Endothelial cell of umbilical vein (primary cell): ENCODE data around the gene C1QL4. TPM values are rescaled to one million over a fixed set of nuclear protein-coding genes. Genes with fewer than 3 reads are reported as not detected.
"Not testable (repeated sequence)": the region's sequence is repeated elsewhere in the genome, so short reads cannot be mapped to it uniquely, and the experiment has no call there.

Experiments
- BruUV-seq: library from RNA; stranded (reverse); fragments of 400-500 nt; replicated peaks from 2 replicates; lab custom pipeline; 2021; lab: Mats Ljungman, UMichigan
- CTCF ChIA-PET: fragments of 300-600, 350-600 bp; sonication (Branson Sonifier 250); formaldehyde crosslinking; loops from one replicate; lab custom pipeline; 2021; ENCODE audit warnings: antibody characterized with exemption, inconsistent platforms; lab: Charles Lee
- POLR2A ChIA-PET: fragments of 300-600, 350-600 bp; sonication (Branson Sonifier 250); formaldehyde crosslinking; loops from one replicate; lab custom pipeline; 2021; ENCODE audit warnings: antibody characterized with exemption, inconsistent platforms; lab: Charles Lee
- DNase-seq: peaks from one replicate; pipeline ENCODE4 v3.0.0-alpha.2; 2011; ENCODE audit warnings: low read depth, low spot score
- FAIRE-seq: peaks from 2 replicates; lab custom pipeline; 2011; peaks lifted over from hg19 to GRCh38; lab: Jason Lieb, UNC
- H2AFZ ChIP-seq: 2 replicates; pipeline ENCODE4 v1.6.0; 2012; ENCODE audit warnings: low read depth, low read length, control low read depth, inconsistent platforms
- H3K27ac ChIP-seq: 2 replicates; pipeline ENCODE4 v1.5.1; 2011; ENCODE audit warnings: low read depth, mild to moderate bottlenecking, control low read depth, low read length, moderate library complexity; ENCODE audit not compliant: insufficient read depth
- H3K27me3 ChIP-seq, 2 experiments: 2 replicates each; pipeline versions ENCODE4 v1.6.0 to v1.6.1; 2011; ENCODE audit warnings: low read length in 2 of 2, mixed read lengths in 1 of 2; ENCODE audit not compliant: control insufficient read depth in 2 of 2, insufficient read depth in 2 of 2
- H3K36me3 ChIP-seq, 2 experiments: 2 replicates in 1 of 2; 3 replicates in 1 of 2; pipeline ENCODE4 v1.5.1; 2011; ENCODE audit warnings: low read length in 2 of 2, mild to moderate bottlenecking in 1 of 2, moderate library complexity in 1 of 2; ENCODE audit not compliant: control insufficient read depth in 2 of 2, insufficient read depth in 2 of 2; ENCODE audit errors: extremely low read depth in 1 of 2
- H3K4me1 ChIP-seq: 3 replicates; pipeline ENCODE4 v1.5.1; 2011; ENCODE audit warnings: mild to moderate bottlenecking, low read length; ENCODE audit not compliant: control insufficient read depth, insufficient read depth; ENCODE audit errors: extremely low read depth
- H3K4me2 ChIP-seq: 2 replicates; pipeline ENCODE4 v1.6.1; 2011; ENCODE audit warnings: low read length, control low read depth, mixed read lengths; ENCODE audit not compliant: insufficient read depth
- H3K4me3 ChIP-seq, 3 experiments: fragments of 200-600 bp in 1 of 3; sonication (generic), shearing (Covaris generic) in 1 of 3; replicated peaks in 1 of 3; 2 replicates each; pipeline ENCODE4 v1.5.1; 2011 to 2016; ENCODE audit warnings: control low read depth in 3 of 3, low read length in 3 of 3, mild to moderate bottlenecking in 2 of 3, inconsistent platforms in 1 of 3, low read depth in 1 of 3, moderate library complexity in 1 of 3; ENCODE audit not compliant: insufficient read depth in 1 of 3
- H3K79me2 ChIP-seq: 2 replicates; pipeline ENCODE4 v1.6.0; 2012; ENCODE audit warnings: low read length, inconsistent platforms; ENCODE audit not compliant: control insufficient read depth, insufficient read depth
- H3K9ac ChIP-seq: replicated peaks from 2 replicates; pipeline ENCODE3; 2011; ENCODE audit warnings: low read length, control low read depth; ENCODE audit not compliant: insufficient read depth; ENCODE audit errors: extremely low read depth
- H3K9me1 ChIP-seq: replicated peaks from 3 replicates; pipeline ENCODE4 v1.6.0; 2011; ENCODE audit warnings: mild to moderate bottlenecking, low read length; ENCODE audit not compliant: control insufficient read depth, insufficient read depth; ENCODE audit errors: extremely low read depth
- H3K9me3 ChIP-seq: replicated peaks from 2 replicates; pipeline ENCODE4 v1.5.1; 2012; ENCODE audit warnings: low read length, inconsistent platforms; ENCODE audit not compliant: control insufficient read depth, insufficient read depth
- H4K20me1 ChIP-seq: replicated peaks from 2 replicates; pipeline ENCODE3; 2011; ENCODE audit warnings: mild to moderate bottlenecking, low read length; ENCODE audit not compliant: control insufficient read depth, insufficient read depth; ENCODE audit errors: extremely low read depth
- JUN ChIP-seq: IDR thresholded peaks from 2 replicates; pipeline ENCODE4 v1.6.1; 2011; ENCODE audit warnings: borderline replicate concordance, low read depth; ENCODE audit not compliant: insufficient read length, insufficient read depth
- MYC ChIP-seq: IDR thresholded peaks from one replicate; pipeline ENCODE4 v1.6.1; 2011; ENCODE audit warnings: mild to moderate bottlenecking, low read depth, low read length
- POLR2A ChIP-seq: IDR thresholded peaks from 2 replicates; pipeline ENCODE4 v1.6.1; 2012; ENCODE audit warnings: low read depth, mild to moderate bottlenecking, control low read depth, low read length
- POLR2AphosphoS5 ChIP-seq: IDR thresholded peaks from 2 replicates; pipeline ENCODE4 v1.6.1; 2012; ENCODE audit warnings: low read depth, mild to moderate bottlenecking, control low read depth, low read length, moderate library complexity; ENCODE audit not compliant: insufficient read depth
- dilution Hi-C: fragments of 300-500 bp; cut with MboI; formaldehyde crosslinking; loops from one replicate; pipeline ENCODE4 v1.15.0; 2019; ENCODE audit warnings: low sequenced_read_pairs; ENCODE audit not compliant: extremely low pct_ligation_motif_present
- intact Hi-C: fragments of 100-400 bp; cut with micrococcal nuclease; formaldehyde crosslinking; loops from one replicate; pipeline ENCODE4 v1.10.0; 2022
- polyA plus RNA-seq, 4 experiments: library from polyadenylated mRNA; depleted of rRNA in 3 of 4; stranded (reverse) in 3 of 4; unstranded in 1 of 4; fragments of >200 nt; gene quantifications; 2 replicates each; pipeline versions ENCODE4 v1.2.1 to v1.2.3, GENCODE V29; 2011 to 2012; ENCODE audit warnings: missing spikeins in 1 of 4
- total RNA-seq: library from RNA; stranded (reverse); gene quantifications from 2 replicates; pipeline ENCODE4 v1.2.3, GENCODE V29; 2021

The C1QL4 gene
- total and polyA plus RNA-seq, 2 donors (not counting 3 experiments of a cell fraction or from before 2014, with no cell fraction given) = not detected

- Histone ChIP-seq H2AFZ (peak within 1 kb of the TSS; percentile 95), H3K9ac (peak within 1 kb of the TSS; percentile 86), H3K36me3 (peaks cover 0 to 3% of the 10 kb centered on the region in 2 experiments), H3K27me3 (no peaks in the 10 kb centered on the region), H3K9me1 (no peaks in the 10 kb centered on the region), H4K20me1 (no peaks in the 10 kb centered on the region), H3K4me2 (peak within 1 kb of the TSS; percentile 96), H3K79me2 (peaks cover 11% of the 10 kb centered on the region), H3K4me1 (peaks cover 12% of the 10 kb centered on the region), H3K9me3 (no peaks in the 10 kb centered on the region), H3K27ac (peak within 1 kb of the TSS; percentile 58), H3K4me3 (peak within 1 kb of the TSS; percentile 59 to 90 (median 73))
- intact Hi-C loops (loop anchor here (1.0 kb wide), 1 partner anchor 19 kb away; no protein-coding TSS in a partner anchor), dilution Hi-C loops (no loop called here)
- POLR2A ChIA-PET = interaction anchor here (0.5 to 1.5 kb wide), 6 partner anchors 9 to 54 kb away, joined by 3 to 7 read pairs (median 4); partner anchors contain the start of genes C1QL4 and SPATS2
- FAIRE-seq = peak; percentile 99
- peak; percentile 99 for DNase-seq
- TF ChIP-seq POLR2A (peak; percentile 52), POLR2AphosphoS5 (peak; percentile 83), JUN (no peak)
- CTCF ChIA-PET = interaction anchor here (0.6 to 4.9 kb wide), 15 partner anchors 9 to 1835 kb away, joined by 3 to 43 read pairs (median 5); partner anchors contain the start of gene DNAJC22
- no TSS peak for BruUV-seq
Measured at GRCh38 chr12:49322708-49323523, 14.1 kb downstream of the C1QL4 start, which contains the start of gene TROAP. Gene TROAP, plus strand, starts transcription at chr12:49323255. Its CDS starts 354 bp downstream, at chr12:49323609.

- ChIA-PET CTCF (interaction anchor here (1.0 to 4.9 kb wide), 12 partner anchors 10 to 258 kb away, joined by 3 to 43 read pairs (median 6); partner anchors contain the start of gene DNAJC22), POLR2A (interaction anchor here (1.0 to 1.5 kb wide), 4 partner anchors 10 to 54 kb away, joined by 3 to 7 read pairs (median 4); partner anchors contain the start of gene SPATS2)
- dilution Hi-C loops = no loop called here
- no peaks in the 10 kb centered on the region for H3K27me3 ChIP-seq
- intact Hi-C loops = no loop called here
- H3K27ac ChIP-seq = peak overlapping the region; percentile 6
- H3K9ac ChIP-seq = peak overlapping the region; percentile 73
- FAIRE-seq (no peak), DNase-seq (no peak)
- H3K4me2 ChIP-seq = peak overlapping the region; percentile 58
- BruUV-seq = TSS peak; percentile 94
- H3K36me3 ChIP-seq = peaks cover 0 to 3% of the 10 kb centered on the region in 2 experiments
- H3K4me1 ChIP-seq = peaks cover 12% of the 10 kb centered on the region
- H3K9me3 ChIP-seq = no peaks in the 10 kb centered on the region
- peaks cover 11% of the 10 kb centered on the region for H3K79me2 ChIP-seq
- H3K9me1 ChIP-seq = no peaks in the 10 kb centered on the region
- H3K4me3 ChIP-seq = peak overlapping the region; percentile 22 to 59 (median 49)
- H2AFZ ChIP-seq = peak overlapping the region; percentile 60
- TF ChIP-seq MYC (no peak), POLR2A (no peak), POLR2AphosphoS5 (no peak)
- no peaks in the 10 kb centered on the region for H4K20me1 ChIP-seq
Measured at GRCh38 chr12:49322367-49322707, 14.7 kb downstream of the C1QL4 start.

- CTCF ChIA-PET = interaction anchor here (0.7 kb wide), 1 partner anchor 23 kb away, joined by 3 read pairs; no protein-coding TSS in a partner anchor
- H3K4me3 ChIP-seq, H2AFZ ChIP-seq, FAIRE-seq, DNase-seq, POLR2A ChIA-PET, dilution Hi-C loops, H3K27me3 ChIP-seq, intact Hi-C loops, H4K20me1 ChIP-seq, H3K9ac ChIP-seq, H3K9me1 ChIP-seq, H3K9me3 ChIP-seq, H3K27ac ChIP-seq, BruUV-seq, H3K36me3 ChIP-seq, H3K4me2 ChIP-seq: not testable (repeated sequence)
- Histone ChIP-seq H3K4me1 (peaks cover 12% of the 10 kb centered on the region), H3K79me2 (peaks cover 11% of the 10 kb centered on the region)
Measured at GRCh38 chr12:49320411-49321103, 16.4 kb downstream of the C1QL4 start.
